HCT116 (cell line): ENCODE results near the gene DUOXA2.

Experiments
- EZH2 ChIP-seq: fragments of 200-600 bp; sonication (generic); IDR thresholded peaks from 2 replicates; pipeline ENCODE4 v1.6.1; 2017; ENCODE audit warnings: antibody characterized with exemption, mixed run types
- ZNF274 ChIP-seq: fragments of 200-500 bp; sonication (Bioruptor generic); IDR thresholded peaks from 2 replicates; pipeline ENCODE4 v1.6.1; 2014; ENCODE audit warnings: mild to moderate bottlenecking, low read depth, low read length, inconsistent platforms
- TF ChIP-seq, protein P1 (sequence below), 3 experiments: fragments of 200-600 bp in 1 of 3; sonication (generic) in 1 of 3; IDR thresholded peaks in 2 of 3; conservative IDR thresholded peaks in 1 of 3; 2 replicates each; pipeline ENCODE4 v1.5.1; 2012 to 2017; ENCODE audit warnings: low read depth in 2 of 3, low read length in 2 of 3, antibody characterized with exemption in 1 of 3, borderline replicate concordance in 1 of 3, control low read depth in 1 of 3, mild to moderate bottlenecking in 1 of 3, mixed read lengths in 1 of 3, mixed run types in 1 of 3, moderate library complexity in 1 of 3; ENCODE audit not compliant: insufficient read depth in 1 of 3

GRCh38 chr15:45156744-45157455, 42.8 kb downstream of the DUOXA2 start:
- TF ChIP-seq EZH2 (no peak), ZNF274 (no peak)
- TF ChIP-seq, protein P1, sequence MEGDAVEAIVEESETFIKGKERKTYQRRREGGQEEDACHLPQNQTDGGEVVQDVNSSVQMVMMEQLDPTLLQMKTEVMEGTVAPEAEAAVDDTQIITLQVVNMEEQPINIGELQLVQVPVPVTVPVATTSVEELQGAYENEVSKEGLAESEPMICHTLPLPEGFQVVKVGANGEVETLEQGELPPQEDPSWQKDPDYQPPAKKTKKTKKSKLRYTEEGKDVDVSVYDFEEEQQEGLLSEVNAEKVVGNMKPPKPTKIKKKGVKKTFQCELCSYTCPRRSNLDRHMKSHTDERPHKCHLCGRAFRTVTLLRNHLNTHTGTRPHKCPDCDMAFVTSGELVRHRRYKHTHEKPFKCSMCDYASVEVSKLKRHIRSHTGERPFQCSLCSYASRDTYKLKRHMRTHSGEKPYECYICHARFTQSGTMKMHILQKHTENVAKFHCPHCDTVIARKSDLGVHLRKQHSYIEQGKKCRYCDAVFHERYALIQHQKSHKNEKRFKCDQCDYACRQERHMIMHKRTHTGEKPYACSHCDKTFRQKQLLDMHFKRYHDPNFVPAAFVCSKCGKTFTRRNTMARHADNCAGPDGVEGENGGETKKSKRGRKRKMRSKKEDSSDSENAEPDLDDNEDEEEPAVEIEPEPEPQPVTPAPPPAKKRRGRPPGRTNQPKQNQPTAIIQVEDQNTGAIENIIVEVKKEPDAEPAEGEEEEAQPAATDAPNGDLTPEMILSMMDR (IDR thresholded peaks at IDR 0.05 in 2 of 3, conservative IDR thresholded peaks at IDR 0.05 in 1 of 3; ENCODE audit: borderline replicate concordance in 1 of 3, insufficient read depth in 1 of 3, low read depth in 2 of 3, low read length in 2 of 3) = no peak
